HL-60/S4 treated with retinoic acid at 250 ng/mL for 4 days and 3 days (cell line): ENCODE results near the gene MICAL3.

Experiments
- in situ Hi-C: fragments of 300-500 bp; cut with MboI; formaldehyde crosslinking; loops from 2 replicates; pipeline ENCODE4 v1.7.0; 2022; ENCODE audit warnings: low sequenced_read_pairs

MICAL3 gene

DNA sequence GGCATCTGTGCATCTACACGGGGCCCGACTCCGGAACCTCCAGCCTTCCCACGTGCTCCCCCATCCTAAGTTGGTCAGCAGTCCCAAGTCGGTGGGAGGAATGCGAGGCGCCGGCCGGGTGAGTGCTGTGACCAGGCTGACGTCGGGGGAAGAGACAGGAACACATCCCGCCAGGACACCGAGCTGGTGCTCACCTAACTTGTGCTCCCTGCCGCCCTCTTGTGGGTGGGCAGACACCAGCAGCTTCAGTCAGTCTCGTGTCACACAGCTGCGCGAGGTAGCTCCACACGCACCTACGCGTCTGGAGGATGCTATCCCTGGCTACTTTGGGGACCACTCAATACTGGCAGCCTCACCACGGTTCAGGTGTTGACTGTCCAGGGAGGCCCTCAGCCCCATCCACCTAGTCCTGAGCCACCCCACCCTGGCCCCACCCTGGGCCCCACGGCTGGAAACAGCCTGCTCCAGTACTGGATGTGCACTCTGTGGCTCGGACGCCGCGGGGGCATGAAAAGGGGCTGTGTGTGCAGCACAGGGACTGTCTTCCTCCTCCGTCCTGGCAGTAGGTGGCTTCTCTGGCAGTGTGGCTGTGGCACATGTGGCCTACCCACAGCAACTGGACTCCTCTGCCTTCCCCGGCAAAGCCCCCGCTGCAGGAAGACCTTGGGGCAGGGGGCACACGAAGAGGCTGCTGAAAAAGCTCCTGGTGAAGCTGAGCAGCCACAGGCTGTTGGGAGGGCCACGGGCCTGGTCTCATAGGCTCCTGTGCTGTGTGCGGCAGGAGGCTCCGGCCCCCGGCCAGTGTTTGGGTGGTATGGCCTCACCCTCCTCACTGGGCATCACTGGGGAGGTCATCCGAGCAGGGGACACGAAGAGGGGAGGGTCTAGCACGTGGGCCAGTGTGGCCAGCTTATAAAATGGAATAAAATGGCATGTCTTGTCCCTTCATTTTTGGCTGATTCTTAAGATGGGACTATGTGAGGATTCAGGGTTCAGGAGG lies 238.9 kb downstream of the MICAL3 start:
- in situ Hi-C loops, result no loop called here

DNA sequence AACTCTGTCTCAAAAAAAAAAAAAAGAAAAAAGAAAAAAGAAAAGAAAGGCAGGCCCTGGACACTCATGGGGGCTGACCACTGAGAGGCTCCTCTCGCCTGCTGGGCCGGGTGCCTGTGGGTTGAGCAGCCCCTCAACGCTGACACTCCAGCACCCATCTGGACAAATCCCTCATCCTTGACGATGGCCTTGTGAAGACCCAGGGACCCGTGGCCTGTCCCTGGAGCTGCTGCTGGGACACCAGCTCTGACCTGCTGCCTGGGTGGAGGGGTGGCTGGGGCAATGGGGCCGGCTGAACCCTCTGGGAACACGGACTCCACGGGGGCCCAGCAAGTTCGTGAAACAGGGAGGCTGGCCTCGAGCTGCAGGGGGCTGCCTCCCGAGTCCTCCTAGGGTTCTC lies 239.6 kb downstream of the MICAL3 start:
- in situ Hi-C loops, result no loop called here

DNA sequence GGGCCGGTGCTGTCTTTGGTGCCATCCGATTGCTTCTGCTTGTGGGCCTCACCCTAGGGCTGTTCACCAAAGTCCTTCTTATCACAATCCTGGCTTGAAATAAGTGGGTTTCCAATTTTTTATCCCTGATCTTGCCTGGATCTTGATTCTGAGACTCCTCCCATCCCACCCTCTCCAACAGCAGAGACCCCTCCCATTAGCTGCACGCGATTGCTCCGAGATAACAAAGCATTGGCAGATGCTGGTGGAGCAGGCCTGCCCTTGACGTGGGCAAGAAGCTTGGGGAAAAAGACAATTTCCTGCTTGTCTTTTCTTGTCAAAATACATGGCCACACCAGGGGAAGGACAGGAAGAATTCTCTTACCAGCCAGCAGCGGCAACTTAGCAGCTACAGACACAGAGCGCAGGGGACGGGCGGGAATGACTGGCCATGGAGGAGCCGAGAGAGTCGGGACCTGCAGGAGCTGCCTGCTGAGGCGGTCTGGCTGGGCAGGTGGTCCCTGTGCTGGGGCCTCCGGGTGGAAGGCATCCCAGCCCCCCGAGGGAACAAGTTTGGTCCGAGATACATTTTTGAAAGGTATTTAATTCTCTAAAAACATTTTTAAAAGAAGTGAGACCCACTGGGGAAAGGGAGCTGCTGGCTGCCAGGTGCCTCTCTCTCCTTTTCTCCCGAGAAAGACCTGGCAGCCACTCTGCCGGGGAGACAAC lies 240.4 kb downstream of the MICAL3 start:
- in situ Hi-C loops, result no loop called here

DNA sequence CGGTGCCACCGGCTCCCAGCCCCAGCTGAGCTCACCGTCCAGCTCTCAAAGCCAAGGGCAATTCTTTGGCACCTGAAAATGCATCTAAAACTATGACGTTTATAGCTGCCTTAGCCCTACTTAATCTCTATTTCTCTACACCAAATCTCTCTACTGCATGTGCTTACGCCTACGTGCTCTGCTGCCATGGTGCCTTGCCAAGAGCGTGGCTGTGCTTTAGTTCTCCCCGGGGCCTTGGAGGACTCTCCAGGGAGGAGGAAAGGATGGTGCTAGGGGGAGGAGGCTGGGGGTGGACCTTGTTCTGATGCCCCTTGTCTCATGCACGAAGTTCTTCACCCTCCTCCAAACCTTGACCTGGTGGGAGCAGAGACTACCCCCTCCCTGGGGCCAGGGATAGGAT lies 241.0 kb downstream of the MICAL3 start:
- in situ Hi-C loops, result no loop called here

DNA sequence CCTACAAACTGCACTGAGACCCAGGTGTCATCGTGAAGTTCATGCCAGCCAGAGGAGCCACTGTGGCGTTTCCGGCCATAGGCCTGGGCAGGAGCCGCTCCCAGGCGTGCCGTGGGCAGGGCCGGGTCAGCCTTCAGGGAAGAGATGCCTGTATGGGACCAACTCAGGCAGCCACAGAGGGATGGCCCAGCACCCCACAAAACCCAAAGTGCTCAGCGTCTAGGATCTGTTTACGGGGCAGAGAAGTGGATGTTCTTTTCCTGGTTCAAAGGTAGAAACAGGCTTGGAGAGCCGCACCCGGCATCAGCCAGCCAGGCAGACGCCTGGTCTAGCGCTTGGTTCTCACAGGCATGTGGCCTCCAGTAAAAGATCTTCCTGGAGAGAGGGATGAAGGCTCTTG lies 241.7 kb downstream of the MICAL3 start:
- in situ Hi-C loops, result no loop called here

DNA sequence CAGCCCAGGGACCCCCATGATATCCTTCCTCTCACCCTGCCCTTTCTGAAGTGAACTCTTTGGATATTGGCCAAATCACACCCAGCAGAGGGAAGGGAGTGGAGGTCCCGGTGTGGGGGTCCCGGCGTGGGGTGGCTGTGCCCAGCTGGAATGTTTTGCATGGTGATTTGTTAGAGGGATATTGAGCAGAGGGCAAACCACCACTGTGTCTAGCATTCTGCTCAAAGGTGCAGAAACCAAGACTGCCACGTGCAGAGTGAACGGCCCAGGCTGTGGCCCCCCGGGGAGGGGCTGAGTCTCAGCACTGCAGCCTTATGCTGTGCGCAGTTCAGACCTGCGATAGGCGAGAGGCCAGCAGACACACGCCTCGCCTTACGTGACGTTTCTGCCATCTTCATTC lies 242.2 kb downstream of the MICAL3 start:
- in situ Hi-C loops, result no loop called here

DNA sequence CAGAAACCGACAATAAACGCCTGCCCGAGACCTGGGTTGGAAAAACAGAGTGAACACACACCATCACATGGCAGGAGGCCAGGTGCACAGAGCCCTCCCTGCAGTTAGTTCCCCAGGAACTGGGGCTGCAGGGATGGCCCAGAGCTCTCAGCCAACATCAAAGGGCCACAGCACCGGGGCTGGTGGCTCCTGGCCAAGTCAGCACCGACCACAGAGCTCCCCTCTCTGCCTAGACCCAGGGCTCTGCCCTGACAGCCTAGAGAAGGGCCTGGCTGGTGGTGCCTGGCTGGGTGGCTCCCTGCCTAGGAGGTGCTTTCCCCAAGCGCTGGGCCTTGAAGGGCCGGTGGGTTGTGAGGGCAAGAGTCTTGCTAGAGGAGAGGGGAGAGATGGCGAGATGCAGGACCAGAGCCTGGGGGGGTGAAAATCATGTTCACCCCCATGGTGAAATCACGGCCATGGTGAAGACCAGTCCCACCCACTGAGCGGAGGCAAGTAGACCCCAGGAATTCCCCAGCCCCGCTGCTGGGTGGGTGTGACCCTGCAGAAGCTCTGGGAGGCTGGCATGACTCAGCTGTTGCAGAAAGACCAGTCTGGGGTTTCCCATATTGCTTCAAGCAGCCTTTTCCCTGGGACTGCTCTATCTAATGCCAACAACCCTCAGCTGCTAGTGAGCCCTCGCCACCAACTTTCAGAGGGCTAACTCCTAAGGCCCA lies 242.9 kb downstream of the MICAL3 start:
- in situ Hi-C loops, result no loop called here

DNA sequence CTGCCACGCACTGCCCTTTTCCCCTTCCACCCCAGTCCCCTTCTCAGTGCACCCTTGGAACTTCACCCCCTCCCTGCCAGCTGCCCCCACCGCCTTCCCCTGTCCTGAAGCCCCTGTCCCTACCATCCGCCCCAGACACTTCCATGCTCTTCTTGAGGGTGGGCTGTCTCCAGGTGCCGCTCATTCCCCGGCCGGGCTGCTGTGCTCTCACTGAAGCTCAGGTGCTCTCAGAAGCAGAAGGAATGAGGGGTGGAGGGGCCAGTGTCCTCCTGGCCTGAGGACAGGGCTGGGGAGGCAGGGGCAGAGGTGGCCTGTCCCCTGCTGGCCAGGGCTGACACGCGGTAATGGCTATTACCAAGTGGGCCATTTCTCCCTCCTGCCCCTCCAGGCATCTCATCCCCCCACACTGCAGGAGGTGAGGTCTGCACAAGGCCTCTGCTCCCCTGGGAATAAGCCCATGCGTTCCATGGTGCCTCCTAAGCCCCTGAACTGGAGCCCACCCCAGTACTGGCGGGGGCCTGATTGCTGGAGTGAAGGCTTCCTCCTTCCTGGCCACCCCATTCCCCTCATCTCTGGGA lies 243.5 kb downstream of the MICAL3 start:
- in situ Hi-C loops, result no loop called here

DNA sequence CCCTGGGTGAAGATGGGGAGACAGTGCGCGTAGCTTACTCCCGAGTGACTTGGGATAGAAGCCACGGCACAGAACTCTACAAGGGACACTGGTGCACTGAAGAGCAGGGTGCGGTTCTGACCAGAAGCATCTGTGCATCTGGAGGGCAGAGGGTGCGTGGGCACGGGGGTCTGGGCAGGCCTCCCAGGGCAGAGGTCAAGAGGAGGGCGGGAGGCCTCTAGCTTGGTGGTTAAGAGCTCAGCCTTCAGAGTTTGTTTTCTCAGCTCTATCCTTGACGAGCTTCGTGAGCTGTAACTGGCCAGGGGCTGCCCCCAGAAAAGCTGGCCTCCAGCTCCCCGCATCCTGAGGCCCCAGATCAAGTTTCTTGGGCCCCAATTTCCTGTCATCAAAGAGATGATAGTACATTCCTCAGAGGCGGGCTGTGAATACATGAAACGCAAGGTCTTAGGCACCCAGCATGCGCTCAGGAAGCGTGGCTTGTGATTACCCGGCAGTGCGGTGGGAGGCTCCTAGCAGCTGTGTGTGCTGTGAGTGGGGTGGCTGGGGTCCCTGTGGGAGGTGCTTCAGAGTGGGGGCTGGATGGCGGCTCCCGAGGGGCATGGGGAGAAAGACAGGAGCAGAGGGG lies 244.1 kb downstream of the MICAL3 start:
- in situ Hi-C loops, result no loop called here

DNA sequence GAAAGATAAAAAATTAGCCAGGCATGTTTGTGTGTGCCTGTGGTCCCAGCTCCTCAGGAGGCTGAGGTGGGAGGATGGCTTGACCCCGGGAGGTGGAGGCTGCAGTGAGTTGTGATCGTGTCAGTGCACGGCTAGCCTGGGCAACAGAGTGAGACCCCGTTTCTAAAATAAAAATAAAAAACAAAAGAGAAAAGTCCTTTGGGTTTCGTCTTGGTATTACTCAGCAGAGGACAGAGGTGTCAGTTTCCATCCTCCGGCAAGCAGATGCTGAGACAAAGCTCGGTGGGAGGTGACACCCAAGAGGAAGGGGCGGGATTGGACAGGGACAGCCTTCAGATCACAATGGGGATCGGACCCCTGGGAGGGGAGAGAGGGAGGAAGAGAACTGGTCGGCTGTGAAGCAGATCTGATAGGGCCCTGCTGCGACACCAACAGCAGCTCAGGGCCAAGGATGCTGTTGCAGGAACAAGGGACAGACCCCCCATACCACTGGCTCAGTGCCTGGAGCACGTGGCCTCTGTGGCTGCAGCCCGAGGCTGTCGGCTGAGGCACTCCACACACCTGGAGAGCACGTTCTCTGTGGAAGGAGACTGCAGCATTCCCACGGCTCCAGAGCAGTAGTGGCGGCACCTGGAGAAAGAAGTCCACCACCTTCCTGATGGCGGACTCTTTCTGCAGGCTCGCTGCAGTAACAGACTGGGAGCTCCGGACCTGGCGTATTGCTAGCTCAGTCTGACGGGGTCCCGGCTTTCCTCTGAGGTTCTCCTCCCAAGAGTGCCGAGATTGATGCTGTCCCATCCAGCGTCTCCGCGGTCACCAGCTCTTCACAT lies 244.9 kb downstream of the MICAL3 start:
- in situ Hi-C loops, result no loop called here

DNA sequence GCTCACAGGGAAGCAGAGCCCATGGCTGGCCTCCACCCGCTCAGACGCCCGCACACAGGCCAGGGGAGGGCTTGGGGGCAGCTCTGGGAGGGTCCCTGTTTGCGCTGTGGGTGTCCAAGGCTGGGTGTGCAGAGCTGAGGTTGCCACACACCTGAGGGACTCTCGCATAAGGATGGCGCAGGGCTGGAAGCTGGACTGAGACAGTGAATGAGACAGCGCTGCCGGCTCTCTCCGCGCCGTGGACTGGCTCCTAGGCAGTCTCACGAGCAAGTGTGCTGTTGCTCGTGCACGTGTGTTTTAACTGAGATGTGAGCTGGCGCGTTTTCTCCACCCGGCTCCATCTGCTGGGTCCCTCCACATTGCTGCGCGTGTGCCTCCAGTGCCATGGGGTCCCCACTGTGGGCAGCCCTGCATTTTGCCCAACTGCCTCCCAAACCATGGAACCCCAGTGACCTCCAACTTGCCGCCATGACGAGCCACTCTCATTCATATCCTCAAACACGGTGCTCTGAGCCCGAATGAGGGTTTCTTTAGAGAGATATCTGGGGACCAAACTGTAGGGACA lies 245.9 kb downstream of the MICAL3 start:
- in situ Hi-C loops, result no loop called here

DNA sequence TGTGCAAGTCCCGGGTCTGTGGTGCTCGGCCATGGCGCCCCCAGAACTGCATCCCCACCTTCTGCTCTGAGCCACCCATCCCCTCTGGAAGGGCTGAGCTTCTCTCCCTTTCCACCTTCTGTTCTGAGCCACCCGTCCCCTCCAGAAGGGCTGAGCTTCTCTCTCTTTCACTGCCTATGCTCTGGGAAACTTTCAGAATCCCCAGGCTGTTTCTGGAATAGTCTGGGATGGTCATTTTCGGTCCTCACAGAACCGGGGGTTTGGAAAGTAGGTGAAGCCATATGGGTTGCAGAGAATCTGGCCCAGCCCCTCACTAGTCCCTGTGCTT lies 246.7 kb downstream of the MICAL3 start:
- in situ Hi-C loops, result no loop called here

DNA sequence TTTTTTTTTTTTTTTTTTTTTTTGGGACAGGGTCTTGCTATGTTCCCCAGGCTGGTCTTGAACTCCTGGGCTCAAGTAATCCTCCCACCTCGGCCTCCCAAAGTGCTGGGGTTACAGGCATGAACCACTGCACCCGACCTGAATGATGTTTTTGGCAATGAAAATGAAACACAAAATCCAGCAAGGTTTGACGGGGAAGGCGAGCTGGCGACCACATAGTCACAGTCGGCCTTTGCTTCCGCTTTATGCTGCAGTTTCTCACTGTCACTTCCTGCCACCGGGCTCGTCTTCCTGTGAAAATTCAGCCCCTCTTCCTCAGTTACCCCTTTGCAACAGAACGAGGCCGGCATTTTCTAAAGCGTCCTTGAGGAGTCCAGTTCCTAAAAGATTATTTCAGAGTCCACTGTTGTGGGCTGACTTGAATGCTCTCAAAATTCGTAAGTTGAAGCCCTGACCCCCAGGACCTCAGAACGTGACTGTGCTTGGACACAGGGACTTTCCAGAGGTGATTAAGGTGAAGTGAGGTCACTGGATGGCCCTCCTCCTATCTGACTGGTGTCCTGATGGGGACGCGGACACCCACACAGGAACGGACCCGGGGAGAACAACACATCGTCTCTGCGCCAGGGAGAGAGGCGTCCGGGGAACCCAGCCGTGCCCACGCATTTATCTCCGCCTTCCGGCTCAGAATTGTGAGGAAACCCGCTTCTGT lies 247.2 kb downstream of the MICAL3 start:
- in situ Hi-C loops, result no loop called here

DNA sequence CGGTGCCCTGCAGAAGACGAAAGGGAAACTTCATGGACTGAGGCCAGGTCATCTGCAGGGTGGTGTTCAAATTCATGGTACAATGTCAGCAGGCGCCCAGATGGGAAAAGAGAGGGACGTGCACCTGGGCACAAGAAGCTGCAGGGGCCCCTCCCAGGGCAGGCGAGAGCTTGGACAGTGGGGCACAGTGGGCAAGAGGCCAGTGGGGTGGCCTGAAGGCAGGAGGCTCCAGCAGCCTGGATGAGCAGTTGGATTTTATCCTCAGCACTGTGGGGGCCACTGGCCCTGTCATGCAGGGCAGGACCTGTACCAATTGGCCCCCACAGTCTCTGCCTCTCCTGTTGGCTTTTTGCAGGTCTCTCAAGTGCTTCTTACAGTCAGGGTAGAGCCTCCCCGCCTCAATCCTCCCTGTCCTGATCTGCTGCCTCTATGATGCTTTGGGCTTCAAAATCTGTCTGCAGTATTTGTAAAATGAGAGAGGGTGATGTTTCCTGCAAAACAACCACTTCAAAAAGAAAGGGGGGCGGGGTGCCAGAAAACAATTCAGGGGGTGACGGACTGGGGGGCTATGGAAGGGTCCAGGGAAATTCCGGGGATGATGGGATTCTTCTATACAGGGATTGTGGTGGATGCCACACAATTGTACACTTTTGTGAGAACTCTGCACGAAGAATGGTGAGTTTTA lies 248.4 kb downstream of the MICAL3 start:
- in situ Hi-C loops, result no loop called here

DNA sequence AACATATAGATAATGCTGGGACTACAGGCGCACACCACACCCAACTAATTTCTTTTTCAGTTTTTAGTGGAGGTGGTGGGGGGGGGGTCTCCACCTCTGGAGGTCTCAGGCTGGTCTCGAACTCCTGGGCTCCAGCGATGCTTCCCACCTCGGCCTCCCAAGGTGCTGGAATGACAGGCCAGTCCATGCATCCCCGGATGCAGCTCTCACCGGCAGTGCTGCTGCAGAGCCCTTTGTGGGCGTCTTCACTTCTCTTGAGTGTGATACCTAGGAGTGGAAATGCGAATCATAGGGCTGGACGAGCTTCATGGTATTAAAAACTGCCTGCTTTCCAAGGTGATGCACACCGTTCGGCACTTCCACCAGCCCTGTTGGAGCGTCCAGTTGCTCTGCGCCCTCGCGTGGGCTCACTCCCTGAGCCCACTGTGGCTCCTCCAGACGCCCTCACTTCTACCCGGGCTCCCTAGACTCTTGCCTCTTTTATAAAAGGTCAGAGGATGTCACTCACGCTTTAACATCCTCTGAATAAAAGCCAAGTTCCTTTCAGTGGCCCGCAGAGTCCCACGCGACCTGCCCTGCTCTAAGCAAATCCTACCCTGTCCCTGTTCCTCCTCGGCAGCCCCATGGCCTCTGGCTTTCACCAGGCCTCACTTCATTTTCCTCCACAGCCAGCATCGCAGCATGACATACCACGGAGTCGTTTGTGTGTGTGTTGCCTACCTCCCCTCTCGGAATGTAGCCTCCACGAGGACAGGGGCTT lies 249.3 kb downstream of the MICAL3 start:
- in situ Hi-C loops, result no loop called here

DNA sequence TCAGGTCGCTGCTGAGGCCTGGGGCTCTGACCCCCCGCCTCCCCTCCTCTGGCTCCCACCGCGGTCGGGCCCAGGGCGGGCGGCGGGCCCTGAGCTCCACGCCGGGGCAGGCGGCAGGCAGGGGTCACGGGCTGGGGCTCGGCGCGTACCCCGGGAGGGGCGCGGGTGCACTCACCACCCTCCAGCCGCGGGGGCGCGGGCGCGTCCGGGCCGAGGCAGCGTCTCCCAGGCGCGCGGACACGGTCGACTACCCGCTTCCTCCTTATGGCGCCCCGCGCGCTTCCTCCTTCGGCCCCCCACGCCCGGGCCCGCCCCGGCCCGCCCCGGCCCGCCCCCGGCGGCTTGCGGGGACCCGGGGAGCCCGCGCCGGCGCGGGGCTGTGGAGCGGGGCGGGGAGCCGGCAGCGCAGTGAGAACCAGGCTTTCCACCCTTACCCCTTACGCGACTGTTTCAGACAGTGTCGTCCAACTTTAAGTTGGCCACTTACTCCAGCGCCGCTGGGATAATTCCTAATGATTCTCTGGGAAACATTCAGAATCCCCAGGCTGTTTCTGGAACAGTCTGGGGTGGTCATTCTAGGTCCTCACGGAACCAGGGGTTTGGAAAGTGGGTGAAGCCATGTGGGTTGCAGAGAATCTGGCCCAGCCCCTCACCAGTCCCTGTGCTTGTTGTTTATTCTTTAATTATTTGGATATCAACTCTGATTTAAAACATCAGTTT lies 250.0 kb downstream of the MICAL3 start, which contains the start of gene BID:
Gene BID (minus strand): TSS at position 264 of the 720 bp plus-strand sequence. CDS start 24,353 bp downstream, outside the sequence.
- in situ Hi-C loops, result no loop called here
